ENCODE data around the gene NEK2.
"Not testable (repeated sequence)": the region's sequence is repeated elsewhere in the genome, so short reads cannot be mapped to it uniquely, and the experiment has no call there.

Gene NEK2

DNA sequence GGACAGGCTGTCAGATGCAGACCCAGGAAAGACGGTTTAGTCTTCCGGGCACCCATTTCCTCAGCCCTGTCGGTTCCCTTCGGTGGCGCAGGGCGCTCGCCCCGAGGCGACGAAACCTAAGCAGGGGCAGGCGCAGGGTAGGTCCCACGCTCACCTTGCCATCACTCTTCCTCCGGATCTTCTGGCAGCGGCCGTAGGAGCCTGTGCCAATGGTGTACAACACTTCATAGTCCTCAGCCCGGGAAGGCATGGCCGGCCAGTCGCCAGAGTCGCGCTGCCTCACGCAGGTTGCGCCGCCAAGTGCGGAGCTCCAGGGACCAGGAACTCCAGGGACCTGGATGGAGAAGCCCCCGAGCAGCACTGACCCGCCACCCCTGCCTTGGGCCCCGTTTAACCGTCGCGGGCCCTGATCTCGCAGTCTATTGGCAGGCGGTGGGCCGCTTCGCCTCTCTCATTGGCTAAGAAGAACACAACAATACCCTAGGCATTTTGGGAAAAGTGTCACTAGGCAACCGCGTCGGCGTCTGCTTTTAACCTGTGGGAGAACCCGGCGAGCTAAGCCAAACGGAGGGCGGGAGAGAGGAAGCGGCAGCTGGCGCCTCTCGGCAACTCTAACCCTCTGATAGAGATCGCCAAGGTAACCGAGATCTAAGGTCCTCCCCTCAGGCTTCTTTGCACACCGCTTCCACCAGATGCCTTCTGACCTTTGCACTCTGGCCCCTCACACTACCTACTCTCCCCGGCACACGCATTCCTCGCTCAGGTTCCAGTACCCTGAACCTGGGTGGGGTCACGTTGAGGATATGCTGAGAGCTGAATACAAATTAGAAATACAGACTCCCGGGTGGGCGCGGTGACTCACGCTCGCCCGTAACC is at the start of gene NEK2:
Gene NEK2, minus strand, starts transcription at position 392 of the 876 bp plus-strand sequence. Its CDS starts 142 bp downstream, at position 250.
- peak within 1 kb of the TSS; percentile 83 for H3K27ac ChIP-seq
- TF ChIP-seq ZFX (IDR thresholded peaks at IDR 0.05) (peak; percentile 36; the same call in 1 of the 2 replicates), CTCF (conservative IDR thresholded peaks at IDR 0.05) (no peak)

- H3K27ac ChIP-seq: no peak overlapping the region
- TF ChIP-seq ZFX (IDR thresholded peaks at IDR 0.05) (no peak), CTCF (conservative IDR thresholded peaks at IDR 0.05) (no peak)
Observed at GRCh38 chr1:211724687-211725196, 49.3 kb upstream of the NEK2 start.

- TF ChIP-seq ZFX (IDR thresholded peaks at IDR 0.05) (no peak), CTCF (conservative IDR thresholded peaks at IDR 0.05) (no peak)
- H3K27ac ChIP-seq: no peak overlapping the region
Observed at GRCh38 chr1:211723273-211723672, 47.9 kb upstream of the NEK2 start.

DNA sequence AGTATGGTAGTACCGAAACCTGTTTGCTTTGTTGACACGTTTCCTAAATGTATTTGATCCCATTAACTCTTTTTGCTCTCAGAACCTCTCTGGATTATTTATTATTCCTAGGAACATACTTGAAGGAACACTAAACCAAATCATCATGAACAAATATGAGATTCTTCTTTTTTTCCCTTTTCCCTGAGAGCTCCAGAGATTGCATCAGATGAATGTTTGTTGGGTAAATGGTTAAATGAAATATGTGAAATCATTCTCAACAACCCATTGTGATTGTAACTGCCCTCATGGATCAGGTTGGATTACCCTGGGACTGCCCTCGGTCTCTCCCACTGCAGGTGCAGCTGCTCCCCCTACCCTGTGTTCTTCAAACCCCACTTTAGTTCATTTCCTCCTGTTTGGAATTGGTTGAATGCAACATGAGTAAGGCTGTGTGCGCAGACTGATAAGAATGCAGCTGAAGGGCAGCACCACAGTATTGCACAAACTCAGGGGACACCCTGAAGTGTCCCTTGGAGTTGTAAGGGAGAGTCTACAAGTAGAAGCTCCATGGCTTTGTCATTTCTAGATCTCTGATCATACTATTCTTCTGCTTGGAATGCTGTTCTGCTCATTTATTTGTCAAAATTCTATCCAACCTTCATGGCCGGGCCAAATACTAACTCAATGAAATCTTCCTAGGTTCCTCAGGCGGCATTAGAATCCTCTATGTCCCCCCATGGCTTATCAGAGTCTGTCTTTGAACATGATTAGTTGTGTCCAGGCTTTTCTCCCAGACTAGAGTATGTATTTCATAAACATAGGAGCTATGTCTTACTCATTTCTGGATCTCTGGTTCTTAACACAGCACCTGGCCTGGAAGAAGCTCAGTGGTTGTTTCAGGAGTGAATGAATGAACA is 47.1 kb upstream of the NEK2 start:
- no peak overlapping the region for H3K27ac ChIP-seq
- TF ChIP-seq CTCF (conservative IDR thresholded peaks at IDR 0.05) (no peak), ZFX (IDR thresholded peaks at IDR 0.05) (no peak)

DNA sequence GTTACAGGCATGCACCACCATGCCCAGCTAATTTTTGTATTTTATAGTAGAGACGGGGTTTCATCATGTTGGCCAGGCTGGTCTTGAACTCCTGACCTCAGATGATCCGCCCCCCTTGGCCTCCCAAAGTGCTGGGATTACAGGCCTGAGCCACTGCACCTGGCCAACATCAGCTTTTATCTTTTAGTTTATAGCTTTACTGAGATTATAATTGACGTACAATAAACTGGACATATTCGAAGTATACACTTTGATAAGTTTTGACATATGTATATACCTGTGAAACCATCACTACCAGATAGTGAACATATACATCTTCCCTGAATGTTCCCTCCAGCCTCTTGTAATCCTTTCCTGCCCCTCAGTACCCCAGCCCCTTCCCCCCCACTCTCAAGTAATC is 41.1 kb upstream of the NEK2 start:
- not testable (repeated sequence) for H3K27ac ChIP-seq

DNA sequence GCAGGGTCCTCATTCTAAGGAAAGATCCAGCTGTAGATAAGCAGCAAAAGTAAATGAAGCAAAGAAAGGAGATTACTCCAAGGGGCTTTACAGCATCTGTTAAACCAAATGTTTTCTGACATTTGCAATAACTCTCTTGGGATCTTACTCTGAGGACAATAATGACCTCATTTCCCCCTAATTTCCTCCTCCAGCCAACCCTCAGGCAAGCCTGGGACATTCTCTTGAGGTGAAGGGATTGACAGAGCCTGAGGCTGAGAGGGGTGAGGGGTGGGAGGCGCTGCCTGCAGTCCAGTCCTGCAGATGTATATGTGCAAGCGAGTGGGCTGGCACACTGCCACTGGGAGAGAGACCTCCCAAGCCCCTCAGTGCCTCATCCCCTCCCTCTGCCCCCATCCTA is 40.5 kb upstream of the NEK2 start:
- TF ChIP-seq ZFX (IDR thresholded peaks at IDR 0.05): no peak
- no peak for TF ChIP-seq CTCF (conservative IDR thresholded peaks at IDR 0.05)
- H3K27ac ChIP-seq: no peak overlapping the region

DNA sequence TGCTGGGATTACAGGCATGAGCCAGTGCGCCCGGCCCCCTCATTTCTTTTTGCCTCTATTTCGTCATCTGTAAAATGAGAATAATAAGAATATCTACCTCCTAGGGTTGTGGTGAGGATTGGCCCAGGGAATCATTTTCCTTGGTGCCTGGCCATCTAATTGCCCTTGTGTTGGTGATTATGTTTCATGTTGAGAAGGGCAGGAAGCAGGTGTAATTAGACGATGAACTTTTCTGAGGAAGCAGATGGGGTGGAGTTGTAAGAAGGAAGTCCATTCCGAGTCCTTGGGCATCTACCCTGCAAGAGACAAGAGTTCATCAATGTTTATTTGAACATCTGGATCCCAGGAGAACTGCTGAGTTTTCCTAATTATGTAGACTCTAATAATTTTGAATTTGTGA is 38.7 kb upstream of the NEK2 start:
- H3K27ac ChIP-seq: no peak overlapping the region
- TF ChIP-seq ZFX (IDR thresholded peaks at IDR 0.05) (no peak), CTCF (conservative IDR thresholded peaks at IDR 0.05) (no peak)
